GM12801 (cell line): ENCODE results near the gene GRIN2A.

Experiments used
- CTCF ChIP-seq: IDR thresholded peaks from one replicate; pipeline ENCODE4 v1.5.1; 2011; ENCODE audit warnings: control low read depth; ENCODE audit not compliant: insufficient read length; ENCODE audit errors: extremely low read depth

Gene GRIN2A

DNA sequence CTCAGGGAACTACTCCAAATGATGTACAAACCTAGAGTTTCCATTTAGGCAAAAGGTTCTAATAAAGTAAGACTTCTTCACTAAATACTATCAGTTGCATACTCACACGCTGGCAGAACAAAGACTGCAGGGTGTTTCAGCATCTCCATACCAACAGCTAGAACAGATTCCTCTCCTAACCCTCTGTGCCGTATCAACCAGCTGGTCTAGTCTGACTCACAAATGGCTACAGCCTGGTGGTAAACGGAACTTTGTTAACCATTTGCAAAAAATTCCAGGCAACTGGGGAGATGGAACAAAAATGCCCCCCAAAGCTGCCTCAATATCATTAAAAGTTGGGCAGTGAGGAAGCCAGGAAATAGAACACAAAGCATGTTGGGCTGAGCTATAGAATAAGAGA lies 217.1 kb downstream of the GRIN2A start:
- TF ChIP-seq CTCF = no peak

- TF ChIP-seq CTCF = no peak
Measured at GRCh38 chr16:9964426-9964825, 217.8 kb downstream of the GRIN2A start.

GRCh38 chr16:9957433-9957832 lies 224.8 kb downstream of the GRIN2A start:
- TF ChIP-seq CTCF = no peak

- TF ChIP-seq CTCF = no peak
Measured at GRCh38 chr16:9957002-9957401, 225.2 kb downstream of the GRIN2A start.

DNA sequence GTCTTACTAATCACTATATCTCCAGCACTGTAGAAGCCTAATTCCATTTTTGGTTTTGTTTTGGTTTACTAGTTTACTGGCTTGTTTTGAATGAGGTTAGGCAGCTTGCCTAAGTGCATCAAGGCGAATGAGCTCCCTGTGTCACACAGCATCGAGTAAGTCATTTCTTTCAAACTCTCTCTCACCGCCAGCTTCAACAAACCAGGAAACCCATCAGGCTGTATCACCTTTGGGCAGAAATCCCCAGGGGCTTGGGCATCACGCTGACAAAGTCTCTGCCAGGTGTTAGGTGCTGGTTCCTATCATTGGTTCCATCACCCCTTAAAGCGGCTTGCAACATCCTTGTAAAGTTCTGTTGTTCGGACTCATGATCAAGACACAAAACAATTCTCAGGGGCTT lies 226.6 kb downstream of the GRIN2A start:
- no peak for TF ChIP-seq CTCF

DNA sequence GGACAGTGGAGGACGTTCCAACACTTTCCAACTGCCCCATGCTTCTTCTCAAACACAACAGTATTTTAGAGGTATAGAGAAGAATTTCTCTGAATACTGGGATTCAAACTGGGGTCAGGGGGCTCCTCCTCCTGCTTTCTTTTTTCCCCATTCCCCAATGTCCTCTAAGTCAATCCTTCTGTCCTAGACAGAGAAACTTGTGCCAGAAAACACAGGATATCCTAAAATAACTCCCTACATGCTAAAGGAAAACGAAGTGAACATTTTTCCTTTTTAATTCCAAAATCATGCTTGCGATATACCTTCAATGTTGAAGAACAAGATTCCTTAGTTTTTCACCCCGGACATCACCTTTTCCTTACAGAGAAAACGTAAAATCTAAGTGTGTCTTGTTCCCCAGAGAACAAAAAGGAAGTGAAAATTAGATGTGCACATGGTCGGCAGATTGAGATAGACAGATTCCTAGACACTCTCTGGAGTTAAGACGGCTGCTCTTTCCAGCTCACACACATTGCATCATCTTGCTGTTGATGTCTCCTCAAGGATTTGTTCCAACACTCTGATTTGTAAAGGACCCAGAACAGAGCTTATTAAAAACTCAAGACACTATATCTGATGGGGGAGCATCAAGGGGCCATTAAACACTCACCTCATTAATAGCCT lies 228.2 kb downstream of the GRIN2A start:
- no peak for TF ChIP-seq CTCF

GRCh38 chr16:9950658-9951057 lies 231.6 kb downstream of the GRIN2A start:
- no peak for TF ChIP-seq CTCF
